CD4-positive, alpha-beta T cell treated with Interferon gamma for 1 hour (primary cell): ENCODE results near the gene AUTS2.

Source experiments
- DNase-seq: peaks from one replicate; pipeline ENCODE4 v3.0.0-alpha.2; 2020

AUTS2 gene

GRCh38 chr7:70416347-70416985 lies 818.2 kb downstream of the AUTS2 start:
- DNase-seq: peak; percentile 2

- no peak for DNase-seq
These were observed 818.8 kb downstream of the AUTS2 start for GRCh38 chr7:70416986-70417655.

- DNase-seq: no peak
These were observed 821.5 kb downstream of the AUTS2 start for GRCh38 chr7:70419526-70420380.

GRCh38 chr7:70420381-70420662 lies 822.0 kb downstream of the AUTS2 start:
- DNase-seq: no peak

- no peak for DNase-seq
These were observed 823.0 kb downstream of the AUTS2 start for GRCh38 chr7:70421319-70421718.

- no peak for DNase-seq
These were observed 828.1 kb downstream of the AUTS2 start for GRCh38 chr7:70426249-70426880.

- no peak for DNase-seq
These were observed 834.3 kb downstream of the AUTS2 start for GRCh38 chr7:70432567-70433001.

- DNase-seq: no peak
These were observed 836.1 kb downstream of the AUTS2 start for GRCh38 chr7:70434376-70434775.

- DNase-seq: no peak
These were observed 836.5 kb downstream of the AUTS2 start for GRCh38 chr7:70434821-70435220.

- DNase-seq: no peak
These were observed 837.4 kb downstream of the AUTS2 start for GRCh38 chr7:70435634-70436033.

GRCh38 chr7:70436790-70437350 lies 838.6 kb downstream of the AUTS2 start:
- no peak for DNase-seq

- DNase-seq: no peak
These were observed 841.4 kb downstream of the AUTS2 start for GRCh38 chr7:70439651-70440050.

- DNase-seq: no peak
These were observed 848.3 kb downstream of the AUTS2 start for GRCh38 chr7:70446448-70447143.

GRCh38 chr7:70448312-70448906 lies 850.1 kb downstream of the AUTS2 start:
- no peak for DNase-seq

GRCh38 chr7:70450731-70451130 lies 852.5 kb downstream of the AUTS2 start:
- no peak for DNase-seq

- DNase-seq: no peak
These were observed 857.6 kb downstream of the AUTS2 start for GRCh38 chr7:70455925-70456324.

- DNase-seq: peak; percentile 5
These were observed 858.4 kb downstream of the AUTS2 start for GRCh38 chr7:70456719-70457118.

GRCh38 chr7:70457482-70457881 lies 859.2 kb downstream of the AUTS2 start:
- DNase-seq: no peak

GRCh38 chr7:70457883-70458680 lies 859.8 kb downstream of the AUTS2 start:
- no peak for DNase-seq

GRCh38 chr7:70458745-70459144 lies 860.5 kb downstream of the AUTS2 start:
- DNase-seq: no peak

- DNase-seq: no peak
These were observed 861.3 kb downstream of the AUTS2 start for GRCh38 chr7:70459546-70459945.
